CD4-positive, alpha-beta T cell treated with Interleukin-4 for 1 hour (primary cell): ENCODE data around the gene AHNAK.
A peak's percentile ranks its signal among the peaks of the same experiment; 100 is the strongest.

Experiments
- DNase-seq, 2 donors: peaks; one replicate each; pipeline ENCODE4 v3.0.0-alpha.2; 2020 to 2022

The AHNAK gene

GRCh38 chr11:62428871-62429560 lies 117.6 kb downstream of the AHNAK start:
- DNase-seq: no peak

DNA sequence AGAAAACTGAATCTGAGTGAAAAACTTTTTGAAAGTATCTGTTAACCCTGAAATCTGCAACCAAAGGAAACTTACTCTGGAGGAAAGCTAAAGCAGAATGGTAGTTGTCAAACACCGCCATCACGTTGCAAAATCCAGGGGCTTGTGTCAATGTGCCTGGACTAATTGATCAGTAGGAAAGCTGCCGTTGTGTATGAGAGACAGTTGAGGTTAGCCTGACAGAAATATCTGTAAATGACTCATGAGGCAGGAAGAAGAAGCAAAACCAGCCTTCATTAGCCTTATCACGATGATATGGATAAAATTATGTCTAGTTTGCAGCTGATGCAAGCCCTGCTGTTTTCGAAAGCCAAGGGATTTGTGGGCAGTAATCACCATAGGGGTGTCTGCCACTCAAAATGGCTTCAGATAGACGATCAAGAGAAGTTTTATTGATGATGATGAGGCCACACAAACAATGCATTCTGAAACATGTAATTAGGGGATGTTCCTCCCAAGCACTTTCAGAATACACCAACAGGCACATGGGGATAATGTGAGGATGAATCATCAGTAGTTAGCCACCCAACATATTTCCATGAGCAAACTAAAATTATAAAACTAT lies 118.9 kb downstream of the AHNAK start:
- DNase-seq: no peak

DNA sequence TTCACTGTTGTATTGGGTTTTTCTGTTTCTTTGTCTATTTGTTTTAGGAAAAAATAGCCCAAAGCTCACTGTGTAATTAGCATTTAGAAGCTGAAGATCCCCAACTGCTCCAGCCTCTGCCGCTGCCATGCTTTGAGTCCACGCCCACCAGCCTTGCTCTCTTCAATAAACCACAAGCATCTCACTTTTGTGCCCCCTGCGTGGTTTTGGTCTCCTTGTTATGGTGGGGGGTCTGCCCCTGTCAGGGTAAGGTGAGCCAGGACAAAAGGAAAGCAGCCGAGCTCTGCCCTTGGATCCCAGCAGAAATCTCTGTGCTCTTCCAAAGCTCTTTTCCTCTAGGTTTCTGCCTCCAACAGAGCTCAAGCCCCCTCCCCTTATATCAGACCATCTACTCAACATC lies 123.6 kb downstream of the AHNAK start:
- no peak for DNase-seq

DNA sequence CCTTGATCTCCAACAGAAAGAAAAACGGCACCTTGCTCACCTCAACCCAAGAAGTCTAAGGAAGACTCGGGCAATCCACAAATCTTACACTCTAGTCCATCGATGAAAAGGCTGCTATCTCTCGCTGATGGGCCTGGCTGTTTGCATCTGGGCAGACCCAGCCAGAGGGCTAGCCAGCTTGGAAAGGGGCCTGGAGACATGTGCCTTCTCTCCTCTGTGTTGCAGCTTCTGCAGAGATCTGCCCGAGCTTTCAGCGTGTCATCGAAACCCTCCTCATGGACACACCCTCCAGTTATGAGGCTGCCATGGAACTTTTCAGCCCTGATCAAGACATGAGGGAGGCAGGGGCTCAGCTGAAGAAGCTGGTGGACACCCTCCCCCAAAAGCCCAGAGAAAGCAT lies 124.6 kb downstream of the AHNAK start:
- no peak for DNase-seq

DNA sequence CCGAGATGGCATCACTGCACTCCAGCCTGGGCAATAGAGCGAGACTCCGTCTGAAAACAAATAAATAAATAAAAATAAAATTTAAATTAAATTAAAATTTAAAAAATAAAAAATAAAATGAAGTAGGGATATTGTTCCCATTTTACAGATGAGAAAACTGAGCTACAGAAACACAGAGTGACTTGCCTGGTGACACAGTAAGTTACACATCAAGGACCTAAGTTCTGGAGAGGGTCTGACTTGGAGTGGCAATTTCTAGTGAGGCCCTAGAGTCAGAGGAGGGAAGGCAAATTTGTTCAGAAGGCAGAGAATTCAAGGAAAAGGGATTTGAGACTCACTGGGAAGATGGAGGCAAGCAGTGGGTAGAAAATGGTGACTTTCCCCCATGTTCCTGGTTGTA lies 125.7 kb downstream of the AHNAK start:
- DNase-seq: no peak

DNA sequence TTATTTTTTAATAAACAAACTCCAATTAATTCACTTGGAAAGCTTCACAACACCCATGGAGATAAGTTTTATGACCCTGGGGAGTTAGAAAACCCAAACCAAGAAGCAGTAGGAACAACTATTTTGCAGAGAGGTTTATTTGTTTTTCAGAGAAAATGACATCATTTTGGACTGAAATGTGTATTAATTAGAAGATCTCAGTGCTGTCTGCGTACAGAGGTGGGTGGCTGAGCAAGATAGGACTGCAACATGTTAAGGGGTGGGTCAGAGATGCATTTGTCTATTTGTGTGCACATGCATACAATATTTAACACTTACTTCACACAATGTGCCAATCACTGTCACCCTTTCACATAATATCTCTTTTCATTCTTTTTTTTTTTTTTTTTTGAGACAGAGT lies 126.7 kb downstream of the AHNAK start:
- no peak for DNase-seq

DNA sequence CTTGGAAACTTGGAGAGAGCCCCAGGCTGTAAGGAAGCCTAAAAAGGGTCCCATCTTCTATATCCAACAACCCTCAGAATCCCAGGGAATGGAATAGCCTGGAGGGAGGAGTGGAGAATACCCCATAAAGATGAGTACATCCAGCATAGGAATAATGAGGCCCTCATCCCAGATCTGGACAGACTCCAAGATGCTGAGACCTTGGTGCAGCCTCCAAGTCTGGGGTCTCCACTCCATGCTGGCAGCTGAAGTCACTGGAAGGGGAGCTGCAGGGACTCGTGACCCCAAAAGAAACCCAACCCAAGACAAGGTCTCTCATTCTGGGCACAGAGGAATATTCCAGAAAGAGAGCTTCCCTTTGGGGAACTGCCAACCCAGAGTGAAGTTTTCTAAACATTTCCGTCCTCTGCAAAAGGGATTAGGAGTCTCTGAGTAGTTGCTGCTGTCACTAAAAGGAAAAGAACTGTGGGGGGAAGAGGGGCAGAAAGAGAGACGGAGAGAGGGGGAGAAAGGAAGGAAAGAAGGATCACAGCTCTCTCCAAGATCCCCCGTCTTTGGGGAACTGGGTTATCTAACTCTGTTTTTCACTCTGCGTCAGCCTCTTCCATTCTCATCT lies 127.2 kb downstream of the AHNAK start:
- DNase-seq: no peak

DNA sequence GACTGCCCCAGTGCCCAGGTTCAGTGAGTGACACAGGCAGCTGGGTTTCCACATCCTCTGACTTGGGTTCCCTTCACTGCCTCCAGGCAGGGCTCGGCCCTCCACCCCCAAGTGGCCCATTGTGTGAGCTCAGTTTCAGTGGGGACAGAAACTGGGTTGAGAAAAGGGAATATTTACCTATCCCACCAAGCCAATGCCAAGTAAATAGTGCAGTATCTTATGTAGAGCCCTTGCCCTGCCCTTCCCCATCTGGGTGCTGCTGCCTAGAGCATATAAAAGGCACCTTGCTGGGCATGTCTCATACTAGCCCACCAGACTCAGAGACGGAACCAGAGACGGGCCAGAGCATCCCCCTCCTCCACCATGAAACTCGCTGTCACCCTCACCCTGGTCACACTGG lies 127.9 kb downstream of the AHNAK start, which contains the start of gene SCGB1A1:
TSS of gene SCGB1A1 (plus strand) at position 301 of the 400 bp plus-strand sequence. CDS start at position 364, 63 bp downstream.
- no peak for DNase-seq

DNA sequence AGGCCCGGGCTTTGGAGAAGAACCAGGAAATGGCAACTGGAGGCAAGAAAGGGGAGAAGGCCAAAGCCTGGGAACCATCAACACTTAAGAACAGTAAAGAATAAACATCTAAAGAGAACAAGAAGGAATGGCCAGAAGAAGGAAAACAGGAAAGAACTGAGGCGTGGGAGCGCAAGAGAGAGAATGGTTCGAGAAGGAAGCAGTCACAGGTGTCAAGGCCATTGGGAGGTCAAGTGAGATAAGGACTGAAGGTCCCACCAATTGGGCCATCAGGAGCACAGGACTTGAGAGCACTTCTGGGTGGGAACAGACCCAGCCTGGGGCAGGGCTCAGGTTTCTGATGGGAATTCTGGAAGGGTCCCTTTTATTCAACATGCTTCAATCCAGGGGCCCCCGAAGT lies 128.5 kb downstream of the AHNAK start:
- no peak for DNase-seq

GRCh38 chr11:62416596-62416995 lies 130.0 kb downstream of the AHNAK start:
- DNase-seq: no peak

- no peak for DNase-seq
Observed at GRCh38 chr11:62413060-62413696, 133.4 kb downstream of the AHNAK start.

GRCh38 chr11:62411524-62411923 lies 135.1 kb downstream of the AHNAK start:
- no peak for DNase-seq

DNA sequence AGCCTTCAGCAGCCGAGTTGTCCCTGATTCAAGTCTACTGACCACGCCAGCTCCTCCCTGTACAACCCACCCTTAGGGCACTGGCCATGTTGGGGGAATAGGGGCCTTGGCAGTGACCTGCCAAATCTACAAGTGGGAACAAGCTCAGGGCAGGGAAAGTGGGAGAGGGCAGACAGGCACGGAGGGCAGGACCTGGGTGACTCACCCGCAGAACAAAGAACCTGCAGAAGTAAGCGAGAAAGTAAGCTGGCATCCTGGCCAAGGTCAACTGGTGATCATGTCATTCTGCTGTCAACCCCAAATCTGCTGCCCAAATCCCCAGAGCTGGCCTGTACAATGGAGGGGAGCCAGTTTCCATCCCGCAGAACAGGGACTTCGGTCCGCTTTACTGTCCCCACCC lies 135.6 kb downstream of the AHNAK start:
- no peak for DNase-seq

GRCh38 chr11:62409831-62410230 lies 136.8 kb downstream of the AHNAK start:
- no peak for DNase-seq

DNA sequence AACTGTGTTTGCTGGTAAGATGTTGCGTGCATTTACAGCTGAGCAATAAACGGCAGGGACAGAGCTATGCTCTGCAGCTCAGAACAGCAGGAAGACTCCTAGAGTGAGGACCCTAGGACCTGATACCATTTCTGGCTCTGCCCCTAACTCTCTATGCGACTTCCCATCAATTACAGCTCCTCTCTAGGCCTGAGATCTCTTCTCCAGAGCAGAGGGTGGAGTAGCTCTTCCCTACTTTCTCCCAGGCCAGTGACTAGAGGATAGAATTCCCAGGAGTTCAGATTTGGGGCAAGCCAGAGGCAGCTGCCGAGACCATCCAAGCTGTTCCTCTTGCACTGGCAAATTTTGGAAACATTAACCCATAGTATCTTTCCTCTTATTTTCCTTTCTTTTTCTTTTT lies 140.6 kb downstream of the AHNAK start:
- no peak for DNase-seq

- DNase-seq: no peak
Observed at GRCh38 chr11:62404901-62405300, 141.7 kb downstream of the AHNAK start.

GRCh38 chr11:62404435-62404834 lies 142.2 kb downstream of the AHNAK start:
- no peak for DNase-seq

DNA sequence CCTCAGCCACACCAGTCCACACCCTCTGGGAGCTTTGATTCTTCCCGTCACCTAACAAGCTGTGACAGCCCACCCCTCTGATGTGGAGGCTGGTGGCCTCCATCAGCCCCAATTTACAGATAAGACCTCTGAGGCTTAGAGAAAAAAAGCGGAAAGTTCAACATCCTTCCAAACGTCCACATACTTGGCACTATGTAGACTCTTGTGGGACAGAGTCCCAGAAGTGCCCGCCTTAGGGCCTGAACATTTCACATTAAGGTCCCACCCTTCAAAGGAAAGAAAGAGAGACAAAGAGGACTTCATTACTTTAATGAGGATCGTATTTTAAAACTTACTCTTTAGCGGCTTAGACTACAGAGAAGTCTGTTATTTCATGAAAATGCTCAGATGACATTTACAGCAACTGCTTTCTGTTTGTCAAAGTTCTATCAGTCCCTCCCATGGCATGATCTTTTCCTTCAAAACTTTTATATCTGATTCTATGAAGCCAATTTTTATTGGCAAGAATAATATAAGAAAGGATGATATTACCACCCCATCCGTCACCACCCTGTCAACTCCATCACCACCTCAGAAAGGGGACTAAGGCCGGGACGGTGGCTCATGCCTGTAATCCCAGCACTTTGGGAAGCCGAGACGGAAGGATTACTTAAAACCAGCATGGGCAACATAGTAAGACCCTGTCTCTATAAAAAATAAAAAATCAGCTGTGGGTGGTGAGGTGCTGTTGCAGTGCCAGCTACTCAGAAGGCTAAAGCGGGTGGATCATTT lies 143.5 kb downstream of the AHNAK start:
- no peak for DNase-seq

DNA sequence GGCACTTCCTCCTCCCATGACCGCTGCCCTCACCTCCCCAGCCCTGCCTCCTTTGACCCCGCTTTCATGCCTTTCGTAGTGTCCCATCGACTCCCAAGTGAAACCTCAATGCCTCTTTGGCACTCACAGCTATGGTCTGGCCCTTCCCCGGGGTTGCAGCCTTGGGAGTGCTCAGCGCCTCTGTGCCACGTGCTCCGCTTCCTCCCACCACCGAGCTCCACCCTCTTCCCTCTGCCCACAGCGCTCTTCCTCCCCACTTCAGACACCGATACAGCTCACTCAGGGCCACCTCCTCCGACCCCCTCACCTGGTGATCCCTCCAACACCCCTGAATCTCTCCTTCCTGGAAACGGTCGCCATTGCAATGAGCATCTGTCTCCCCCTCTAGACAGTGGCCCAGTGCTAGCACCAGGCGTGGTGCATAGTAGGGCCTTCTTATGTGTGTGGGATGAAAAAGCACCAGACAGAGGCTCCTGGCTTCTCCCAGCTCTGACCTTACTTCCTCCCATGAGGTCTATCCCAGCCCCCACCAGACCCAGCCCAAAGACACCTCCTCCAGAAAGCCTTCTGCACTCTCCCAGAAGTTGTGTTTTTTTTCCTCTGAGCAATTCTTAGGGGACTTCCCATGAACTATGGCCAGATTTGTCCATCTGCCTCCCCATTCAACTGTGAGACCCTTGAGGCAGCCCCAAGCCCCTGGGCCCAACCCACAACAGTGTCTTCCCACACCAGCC lies 144.2 kb downstream of the AHNAK start:
- DNase-seq: peak; percentile 55 to 61

DNA sequence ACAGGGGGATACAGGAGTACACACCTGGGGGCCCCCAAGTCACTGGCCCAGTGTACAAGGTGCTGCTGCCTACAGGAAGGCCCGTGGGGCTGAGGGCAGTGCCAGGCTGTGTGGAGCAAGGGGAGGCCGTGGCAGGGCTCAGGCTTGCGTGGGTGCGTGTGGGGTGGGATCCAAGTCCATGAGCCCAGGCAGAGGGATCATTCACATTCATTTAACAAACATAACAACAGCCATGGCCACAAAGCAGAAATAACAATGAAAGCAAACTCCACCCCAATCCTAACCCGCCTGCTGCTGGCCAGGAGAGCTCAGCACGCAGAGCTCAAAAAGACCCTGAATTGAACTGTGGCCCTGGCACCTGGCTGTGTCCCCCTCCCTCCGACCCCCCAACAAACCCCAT lies 144.8 kb downstream of the AHNAK start:
- DNase-seq: no peak

DNA sequence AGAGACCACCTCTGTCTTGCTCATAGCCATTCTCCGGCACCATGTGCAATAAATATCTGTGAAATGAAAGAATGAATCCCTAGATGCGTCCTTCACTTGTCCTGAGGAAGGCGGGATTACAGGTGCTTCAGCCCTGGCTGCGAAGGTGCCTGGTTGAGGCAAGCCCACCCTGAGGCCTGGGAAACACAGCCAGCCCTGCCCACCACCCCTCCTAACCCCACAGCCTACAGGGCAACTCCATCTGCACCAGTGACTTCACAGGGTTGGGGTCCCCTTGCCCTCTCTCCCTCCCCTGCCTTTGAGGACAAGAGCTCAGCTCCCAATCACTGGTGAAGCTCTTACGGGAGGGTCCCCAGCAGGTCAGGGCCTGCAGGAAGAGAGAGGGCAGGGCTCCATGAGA lies 145.2 kb downstream of the AHNAK start:
- DNase-seq: no peak

- DNase-seq: no peak
Observed at GRCh38 chr11:62400760-62401159, 145.8 kb downstream of the AHNAK start.
